ENCODE measurements around the gene EIF6.
"Not testable (repeated sequence)": the region's sequence is repeated elsewhere in the genome, so short reads cannot be mapped to it uniquely, and the experiment has no call there.

EIF6 gene

DNA sequence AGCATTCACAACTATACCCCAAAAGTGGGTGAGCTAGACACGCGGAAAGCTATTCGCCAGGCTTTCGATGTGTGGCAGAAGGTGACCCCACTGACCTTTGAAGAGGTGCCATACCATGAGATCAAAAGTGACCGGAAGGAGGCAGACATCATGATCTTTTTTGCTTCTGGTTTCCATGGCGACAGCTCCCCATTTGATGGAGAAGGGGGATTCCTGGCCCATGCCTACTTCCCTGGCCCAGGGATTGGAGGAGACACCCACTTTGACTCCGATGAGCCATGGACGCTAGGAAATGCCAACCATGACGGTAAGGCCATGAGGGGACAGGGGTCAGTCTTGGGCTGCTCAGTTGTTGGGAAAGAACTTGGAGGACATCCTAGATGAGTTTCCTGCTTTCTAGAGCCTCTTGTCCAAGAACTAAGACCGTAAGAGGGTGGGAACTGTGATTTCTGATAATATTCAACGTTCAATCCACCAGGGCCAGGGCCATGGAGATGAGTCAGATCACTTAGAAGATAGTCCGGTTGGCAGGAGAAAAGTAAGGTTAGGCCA is 30.0 kb downstream of the EIF6 start:
- DNase-seq: no peak

GRCh38 chr20:35253010-35253409 is 31.6 kb downstream of the EIF6 start:
- no peak for DNase-seq

DNA sequence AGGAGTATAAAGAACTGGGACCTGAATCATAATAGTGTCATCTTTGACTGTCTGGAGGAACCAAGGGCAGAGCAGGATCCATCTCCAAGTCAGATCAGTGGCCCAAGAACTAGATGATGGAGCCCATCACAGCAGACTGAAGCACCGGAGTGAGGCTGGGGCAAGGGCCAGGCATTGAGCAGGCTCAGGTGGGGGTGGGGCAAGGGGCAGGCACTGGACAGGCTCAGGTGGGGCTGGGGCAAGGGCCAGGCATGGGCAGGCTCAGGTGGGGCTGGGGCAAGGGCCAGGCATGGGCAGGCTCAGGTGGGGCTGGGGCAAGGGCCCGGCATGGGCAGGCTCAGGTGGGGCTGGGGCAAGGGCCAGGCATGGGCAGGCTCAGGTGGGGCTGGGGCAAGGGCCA is 32.0 kb downstream of the EIF6 start:
- not testable (repeated sequence) for DNase-seq

DNA sequence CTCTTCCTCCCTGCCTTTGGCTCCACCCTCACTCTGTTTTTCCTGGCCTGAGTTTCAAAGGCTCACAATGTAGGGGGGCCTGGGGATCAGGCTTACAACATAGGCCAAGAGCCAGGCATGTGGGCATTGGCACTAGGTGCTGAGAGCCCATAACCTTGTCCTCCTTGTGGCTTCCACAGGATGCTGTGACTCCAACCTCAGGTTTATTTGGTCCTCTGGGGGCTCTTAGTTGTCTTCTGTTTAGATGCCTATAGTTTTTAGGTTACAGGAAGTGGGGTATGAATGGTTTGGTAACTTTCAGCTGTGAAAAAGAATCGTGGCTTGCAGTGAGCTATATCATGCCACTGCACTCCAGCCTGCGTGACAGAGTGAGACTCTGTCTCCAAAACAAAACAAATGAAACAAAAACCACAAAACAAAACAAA is 32.5 kb downstream of the EIF6 start:
- DNase-seq: no peak

- DNase-seq: no peak
Observed at GRCh38 chr20:35251613-35251940, 33.0 kb downstream of the EIF6 start.

DNA sequence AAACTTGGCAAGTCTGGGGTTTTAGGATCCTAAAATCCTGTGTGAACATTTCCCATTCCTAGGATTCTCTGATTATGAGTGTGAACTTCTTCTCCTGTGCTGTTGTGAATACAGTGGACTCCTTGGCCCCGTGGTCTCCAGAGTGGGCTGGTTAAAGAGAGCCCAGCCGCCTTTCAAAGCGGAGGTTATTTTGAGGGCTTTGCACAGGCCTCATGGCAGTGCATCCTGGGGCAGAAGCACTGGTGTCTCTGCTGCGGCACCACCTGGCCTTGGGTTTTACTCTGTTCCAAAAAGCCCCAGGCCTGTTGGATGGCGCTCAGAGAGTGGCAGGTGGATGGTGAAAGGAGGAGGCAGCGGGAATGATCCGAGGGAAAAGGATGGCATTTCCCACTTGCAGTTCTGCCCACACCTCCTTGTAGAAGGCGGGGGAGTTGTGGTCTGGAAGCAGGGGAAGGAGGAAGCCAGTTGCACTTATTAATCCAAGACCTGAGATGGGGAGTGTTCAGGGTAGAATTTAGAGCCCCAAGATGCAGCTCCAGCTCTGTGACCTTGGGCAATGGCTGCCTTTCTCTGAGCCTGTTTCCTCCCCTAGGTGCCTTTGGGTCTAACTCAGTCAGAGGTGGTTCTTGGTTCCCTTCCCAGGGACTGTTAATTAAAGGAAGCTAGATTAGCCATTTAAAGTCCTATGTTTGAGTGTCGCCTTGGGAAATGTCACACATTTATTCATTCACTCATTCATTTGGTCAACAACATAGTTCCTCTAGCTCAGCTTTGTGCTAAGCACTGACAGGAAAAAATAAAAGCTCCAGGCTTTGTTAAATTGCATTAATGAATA is 35.7 kb downstream of the EIF6 start:
- no peak for DNase-seq

- no peak for DNase-seq
Observed at GRCh38 chr20:35246723-35247122, 37.8 kb downstream of the EIF6 start.

- no peak for DNase-seq
Observed at GRCh38 chr20:35243986-35244385, 40.6 kb downstream of the EIF6 start.

- DNase-seq: no peak
Observed at GRCh38 chr20:35243317-35243716, 41.3 kb downstream of the EIF6 start.

DNA sequence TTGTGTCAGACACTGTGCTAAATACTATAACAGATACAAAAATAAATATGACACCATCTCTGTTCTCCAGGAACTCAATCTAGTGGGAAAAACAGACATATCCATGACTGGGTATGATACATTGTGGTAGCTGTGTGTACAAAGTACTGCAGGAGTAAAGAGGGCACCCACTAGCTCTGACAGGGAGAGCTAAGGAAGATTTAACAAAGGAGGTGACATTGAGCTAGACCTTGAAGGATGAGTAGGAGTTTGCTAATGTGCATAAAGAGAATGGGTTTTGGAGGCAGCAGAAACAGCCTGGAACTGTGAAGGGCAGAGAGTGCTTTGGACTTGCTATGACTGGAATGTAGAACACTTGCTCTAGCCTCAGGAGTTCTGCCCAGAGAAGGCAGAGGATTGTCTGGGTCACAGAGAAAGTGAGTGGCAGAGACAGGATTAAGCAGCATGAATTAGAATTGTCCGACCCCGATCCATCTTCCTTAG is 43.7 kb downstream of the EIF6 start:
- DNase-seq: no peak

DNA sequence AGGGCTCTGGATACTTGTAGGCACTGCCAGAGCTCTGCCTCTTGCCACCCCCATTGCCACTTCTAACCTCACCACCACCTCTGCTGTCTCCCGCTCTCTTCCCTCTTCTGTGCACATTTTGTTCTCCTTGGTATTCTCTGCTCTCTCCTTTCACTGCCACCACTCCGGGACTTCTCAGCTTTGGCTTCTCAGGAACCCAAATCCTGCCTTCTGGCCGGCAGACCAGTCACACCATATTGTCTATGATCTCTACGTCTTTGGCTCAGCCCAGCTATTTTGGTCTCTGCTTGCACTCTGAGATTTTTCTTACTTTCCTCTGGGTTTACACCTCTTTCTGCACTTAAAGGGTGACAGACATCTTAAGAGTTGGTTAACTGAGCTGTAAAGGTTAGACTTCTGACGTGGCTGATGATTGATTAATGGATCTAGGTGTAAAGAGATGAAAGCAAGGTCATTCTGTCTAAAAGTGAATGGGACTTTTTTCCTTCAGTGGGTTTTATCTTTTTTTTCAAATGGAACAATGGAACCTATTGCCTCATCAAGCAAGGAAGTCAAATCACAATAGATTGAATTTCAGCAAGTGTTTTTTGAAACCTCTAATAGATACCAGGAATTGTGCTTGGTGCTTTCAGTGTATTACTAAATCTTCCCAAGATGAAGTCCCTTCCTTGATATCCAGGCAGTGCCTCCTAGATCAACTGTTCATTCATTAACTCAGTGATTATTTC is 44.3 kb downstream of the EIF6 start:
- DNase-seq: no peak

DNA sequence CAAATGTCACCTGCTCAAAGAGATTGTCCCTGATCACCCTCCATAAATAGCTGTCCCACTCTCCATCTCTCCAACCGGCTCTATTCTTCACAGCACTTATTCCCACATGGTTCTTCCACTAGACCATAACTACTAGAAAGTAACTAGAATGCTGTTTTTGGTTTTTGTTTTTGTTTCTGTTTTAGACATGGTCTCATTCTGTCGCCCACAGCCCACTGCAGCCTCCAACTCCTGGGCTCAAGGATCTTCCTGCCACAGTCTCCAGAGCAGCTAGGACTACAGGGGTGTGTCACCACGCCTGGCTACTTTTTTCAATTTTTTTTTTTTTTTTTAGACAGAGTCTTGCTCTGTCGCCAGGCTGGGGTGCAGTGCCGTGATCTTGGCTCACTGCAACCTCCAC is 45.8 kb downstream of the EIF6 start:
- DNase-seq: no peak

- DNase-seq: no peak
Observed at GRCh38 chr20:35238170-35238569, 46.4 kb downstream of the EIF6 start.

DNA sequence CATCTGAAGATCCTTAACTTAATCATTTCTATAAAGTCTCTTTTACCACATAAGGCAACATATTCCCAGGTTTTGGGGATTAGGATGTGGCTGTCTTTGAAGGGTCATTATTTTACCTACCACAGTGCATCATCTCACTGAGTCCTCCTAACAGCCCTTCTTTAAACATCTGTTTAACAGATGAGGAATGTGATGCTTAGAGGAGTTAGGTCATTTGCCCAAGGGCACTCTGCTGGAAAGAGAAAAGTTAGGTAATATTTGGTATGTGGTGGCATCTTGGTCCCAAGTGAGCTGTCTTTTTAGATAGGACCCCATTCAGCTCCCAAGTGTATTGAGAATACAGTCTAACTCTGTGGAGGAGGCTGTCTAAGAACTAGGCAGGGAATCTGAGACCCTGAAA is 47.1 kb downstream of the EIF6 start:
- DNase-seq: no peak

GRCh38 chr20:35235881-35236280 is 48.7 kb downstream of the EIF6 start:
- no peak for DNase-seq

- no peak for DNase-seq
Observed at GRCh38 chr20:35232575-35232974, 52.0 kb downstream of the EIF6 start.

All from 8988T (cell line).